Muscle layer of colon (tissue), 2 donors: Measurements from ENCODE around the gene GARNL3.

Source experiments
- H3K27ac ChIP-seq: one replicate; pipeline ENCODE4 v1.7.0; 2013; ENCODE audit warnings: low read depth, mild to moderate bottlenecking, low read length, moderate library complexity
- H3K27me3 ChIP-seq, 2 donors: one replicate each; pipeline ENCODE4 v1.7.0; 2013; ENCODE audit warnings: low read length in 2 of 2, mild to moderate bottlenecking in 2 of 2; ENCODE audit not compliant: insufficient read depth in 2 of 2, control insufficient read depth in 1 of 2
- H3K36me3 ChIP-seq: one replicate; pipeline ENCODE4 v1.7.0; 2013; ENCODE audit warnings: mild to moderate bottlenecking, low read length; ENCODE audit not compliant: insufficient read depth
- H3K4me1 ChIP-seq: one replicate; pipeline ENCODE4 v1.7.0; 2013; ENCODE audit warnings: mild to moderate bottlenecking, low read length; ENCODE audit not compliant: insufficient read depth
- H3K4me3 ChIP-seq, 2 donors: one replicate each; pipeline ENCODE4 v1.7.0; 2013; ENCODE audit warnings: low read length in 2 of 2, low read depth in 1 of 2, mild to moderate bottlenecking in 1 of 2, moderate library complexity in 1 of 2
- H3K9ac ChIP-seq: one replicate; pipeline ENCODE4 v1.7.0; 2013; ENCODE audit warnings: low read length
- H3K9me3 ChIP-seq: one replicate; pipeline ENCODE4 v1.7.0; 2013; ENCODE audit warnings: mild to moderate bottlenecking, low read length
- donor health status: abdominal sarcoma.
- donor health status: Adenocarcinoma of cecum.

The GARNL3 gene

GRCh38 chr9:127319366-127320114 is 55.0 kb downstream of the GARNL3 start:
- Histone ChIP-seq H3K27ac (no peak overlapping the region), H3K9me3 (no peaks in the 10 kb centered on the region), H3K4me1 (no peaks in the 10 kb centered on the region), H3K27me3 (no peaks in the 10 kb centered on the region), H3K9ac (no peak overlapping the region), H3K36me3 (no peaks in the 10 kb centered on the region), H3K4me3 (no peak overlapping the region)

DNA sequence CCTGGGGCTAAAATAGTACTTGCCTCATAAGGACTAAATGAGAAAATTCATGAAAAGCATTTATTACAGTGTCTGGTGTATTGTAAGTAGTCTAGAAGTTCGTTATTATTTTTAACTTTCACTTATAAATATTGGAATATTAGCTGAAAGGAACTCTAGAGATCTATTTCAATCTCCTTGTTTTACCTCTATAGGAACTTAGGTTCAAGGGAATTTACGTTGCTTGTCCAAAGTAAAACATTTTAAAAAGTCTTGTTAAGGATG is 55.5 kb downstream of the GARNL3 start:
- Histone ChIP-seq H3K4me1 (no peaks in the 10 kb centered on the region), H3K27ac (no peak overlapping the region), H3K9me3 (no peaks in the 10 kb centered on the region), H3K9ac (no peak overlapping the region), H3K4me3 (no peak overlapping the region), H3K36me3 (no peaks in the 10 kb centered on the region), H3K27me3 (no peaks in the 10 kb centered on the region)

GRCh38 chr9:127323393-127323792 is 58.8 kb downstream of the GARNL3 start:
- no peaks in the 10 kb centered on the region for H3K27me3 ChIP-seq
- H3K27ac ChIP-seq: no peak overlapping the region
- H3K4me1 ChIP-seq: no peaks in the 10 kb centered on the region
- no peaks in the 10 kb centered on the region for H3K9me3 ChIP-seq
- no peak overlapping the region for H3K9ac ChIP-seq
- no peaks in the 10 kb centered on the region for H3K36me3 ChIP-seq
- H3K4me3 ChIP-seq: no peak overlapping the region

DNA sequence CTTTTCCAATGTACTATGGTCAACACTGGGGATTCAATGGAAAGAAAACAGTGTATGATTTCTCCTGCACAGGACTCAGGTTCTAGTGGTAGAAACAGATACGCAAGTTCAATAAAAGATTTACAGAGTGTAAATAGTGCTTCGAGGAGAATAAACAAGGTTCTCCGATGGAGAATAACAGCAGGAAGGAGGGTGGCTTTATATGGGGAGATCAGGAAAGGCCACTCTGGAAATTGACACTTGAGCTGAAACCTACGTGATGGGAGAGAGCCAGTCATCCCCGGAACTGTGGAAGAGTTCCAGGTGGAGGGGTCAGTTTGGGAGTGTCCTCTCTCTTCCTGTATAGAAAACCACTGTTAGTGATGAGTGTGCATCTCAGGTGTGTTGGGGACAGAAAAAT is 65.9 kb downstream of the GARNL3 start:
- H3K27me3 ChIP-seq: no peaks in the 10 kb centered on the region
- no peak overlapping the region for H3K9ac ChIP-seq
- H3K4me1 ChIP-seq: no peaks in the 10 kb centered on the region
- no peak overlapping the region for H3K27ac ChIP-seq
- no peaks in the 10 kb centered on the region for H3K9me3 ChIP-seq
- no peak overlapping the region for H3K4me3 ChIP-seq
- no peaks in the 10 kb centered on the region for H3K36me3 ChIP-seq

DNA sequence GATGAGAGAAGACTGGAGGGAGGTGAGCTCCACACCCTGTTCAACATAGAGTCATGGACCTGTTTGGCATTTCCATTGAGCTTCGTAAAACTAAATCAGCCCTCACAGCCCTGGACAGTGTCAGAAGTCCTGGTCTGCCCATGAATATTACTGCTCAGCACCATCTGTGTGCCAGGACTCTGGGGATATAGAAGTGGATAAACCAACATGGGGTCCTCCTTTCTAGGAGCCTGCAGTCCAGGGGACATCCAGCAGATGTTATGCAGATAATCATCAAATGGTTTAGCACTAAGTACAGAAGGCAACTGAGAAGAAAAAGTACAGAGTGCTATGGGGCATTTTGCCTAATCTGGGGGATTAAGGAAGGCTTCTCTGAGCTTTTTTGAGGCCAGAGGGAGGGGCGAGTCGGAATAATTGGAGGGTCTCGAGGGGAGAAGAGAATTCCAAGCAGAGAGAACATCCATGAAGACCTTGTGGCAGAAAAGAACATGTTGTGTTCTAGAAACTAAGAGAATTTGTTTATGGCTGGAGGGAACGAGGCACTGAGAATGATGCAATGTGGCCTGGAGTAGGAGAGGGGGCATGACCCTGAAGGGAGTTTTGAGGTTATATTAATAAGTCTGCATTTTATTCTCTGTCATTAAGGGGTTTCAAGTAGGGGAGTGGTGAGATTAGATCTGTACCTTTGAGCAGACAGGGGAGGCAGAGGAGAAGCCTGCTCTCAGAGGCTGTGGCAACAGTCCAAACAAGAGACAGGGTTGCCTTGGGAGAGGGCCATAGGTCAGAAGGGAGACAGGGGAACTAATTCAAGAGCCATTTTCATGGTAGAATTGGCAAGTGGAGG is 68.9 kb downstream of the GARNL3 start:
- no peak overlapping the region for H3K4me3 ChIP-seq
- H3K27me3 ChIP-seq: no peaks in the 10 kb centered on the region
- H3K4me1 ChIP-seq: peaks cover 24% of the 10 kb centered on the region
- no peak overlapping the region for H3K9ac ChIP-seq
- H3K9me3 ChIP-seq: no peaks in the 10 kb centered on the region
- no peaks in the 10 kb centered on the region for H3K36me3 ChIP-seq
- H3K27ac ChIP-seq: no peak overlapping the region

DNA sequence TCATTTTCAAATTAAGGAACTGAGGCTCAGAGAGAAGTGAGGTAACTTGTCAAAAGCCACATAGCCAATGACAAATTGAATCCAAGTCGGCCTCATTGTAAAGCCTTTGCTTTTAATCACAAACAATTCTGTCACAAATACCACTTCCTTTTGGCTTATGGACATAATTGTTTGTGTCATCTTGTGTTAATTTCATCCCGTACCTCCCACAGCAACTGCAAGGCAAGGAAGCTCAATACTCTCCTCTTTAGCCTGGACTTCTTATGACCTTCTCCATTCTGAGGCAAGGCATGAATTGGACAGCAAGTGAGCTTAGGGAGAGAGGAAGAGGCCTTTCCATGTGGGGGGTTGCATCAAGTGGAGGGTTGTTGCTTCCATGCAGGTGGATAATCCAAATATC is 70.2 kb downstream of the GARNL3 start:
- Histone ChIP-seq H3K9ac (no peak overlapping the region), H3K4me1 (peaks cover 24% of the 10 kb centered on the region), H3K27ac (no peak overlapping the region), H3K9me3 (no peaks in the 10 kb centered on the region), H3K4me3 (no peak overlapping the region), H3K27me3 (no peaks in the 10 kb centered on the region), H3K36me3 (no peaks in the 10 kb centered on the region)

DNA sequence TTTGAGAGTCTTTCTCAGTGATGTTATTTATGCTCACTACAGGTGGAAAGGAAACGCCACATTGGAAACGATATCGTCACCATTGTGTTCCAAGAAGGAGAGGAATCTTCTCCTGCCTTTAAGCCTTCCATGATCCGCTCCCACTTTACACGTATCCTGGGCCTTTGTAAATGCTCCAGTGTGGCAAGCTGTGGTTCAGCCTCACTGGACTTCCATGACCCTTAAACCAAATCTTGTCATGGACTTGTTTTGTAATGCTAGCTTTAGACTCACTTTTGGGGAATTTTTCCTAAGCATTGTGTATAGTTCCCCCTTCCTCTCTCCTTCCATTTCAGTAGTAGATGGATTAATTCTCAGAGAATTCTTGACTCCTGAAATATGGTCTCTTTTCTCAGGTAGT is 71.5 kb downstream of the GARNL3 start:
- Histone ChIP-seq H3K27ac (no peak overlapping the region), H3K36me3 (no peaks in the 10 kb centered on the region), H3K27me3 (no peaks in the 10 kb centered on the region), H3K9ac (no peak overlapping the region), H3K9me3 (no peaks in the 10 kb centered on the region), H3K4me3 (no peak overlapping the region), H3K4me1 (peaks cover 31% of the 10 kb centered on the region)

DNA sequence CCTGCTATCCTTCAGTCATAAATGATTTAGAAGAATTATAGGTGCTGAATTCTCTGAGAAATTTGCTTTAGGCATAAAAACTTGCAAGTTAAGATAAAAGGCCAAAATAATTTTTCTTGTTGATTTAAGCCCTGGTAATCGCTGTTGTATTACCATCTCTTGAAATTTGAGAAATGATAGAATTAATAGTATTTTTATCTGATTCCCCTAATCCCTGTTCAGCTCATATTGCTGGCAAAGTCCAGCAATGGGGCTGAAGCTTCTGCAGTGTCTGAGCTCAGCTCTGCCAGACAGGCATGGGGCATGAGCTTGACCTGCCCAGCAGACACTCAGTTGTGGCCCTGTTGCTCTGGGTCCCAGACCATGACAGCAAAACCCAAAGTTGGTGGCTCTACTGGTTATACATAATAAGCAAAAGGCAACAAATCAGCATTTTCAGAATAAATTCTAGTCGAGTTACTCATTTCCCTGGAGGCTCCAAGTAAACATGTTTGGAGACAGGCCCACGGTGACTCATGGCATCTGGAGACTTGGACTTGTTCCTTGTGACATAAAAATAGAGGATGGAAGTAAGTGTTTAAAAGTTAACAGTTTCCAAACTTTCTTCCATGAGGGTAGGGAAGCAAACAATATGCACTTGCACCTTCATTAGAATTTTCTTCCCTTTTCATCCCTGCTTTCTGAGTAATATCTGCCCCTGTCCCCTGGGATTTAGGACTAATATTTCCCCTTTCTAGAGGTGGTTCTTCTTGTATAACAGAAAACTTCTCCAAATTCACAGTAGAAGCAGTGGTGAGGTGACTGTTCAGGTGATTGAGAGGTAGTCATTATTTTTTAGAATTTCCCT is 72.2 kb downstream of the GARNL3 start:
- Histone ChIP-seq H3K4me1 (peaks cover 34% of the 10 kb centered on the region), H3K36me3 (no peaks in the 10 kb centered on the region), H3K4me3 (no peak overlapping the region), H3K9me3 (no peaks in the 10 kb centered on the region), H3K27ac (peak overlapping the region; percentile 38), H3K9ac (no peak overlapping the region), H3K27me3 (no peaks in the 10 kb centered on the region)

DNA sequence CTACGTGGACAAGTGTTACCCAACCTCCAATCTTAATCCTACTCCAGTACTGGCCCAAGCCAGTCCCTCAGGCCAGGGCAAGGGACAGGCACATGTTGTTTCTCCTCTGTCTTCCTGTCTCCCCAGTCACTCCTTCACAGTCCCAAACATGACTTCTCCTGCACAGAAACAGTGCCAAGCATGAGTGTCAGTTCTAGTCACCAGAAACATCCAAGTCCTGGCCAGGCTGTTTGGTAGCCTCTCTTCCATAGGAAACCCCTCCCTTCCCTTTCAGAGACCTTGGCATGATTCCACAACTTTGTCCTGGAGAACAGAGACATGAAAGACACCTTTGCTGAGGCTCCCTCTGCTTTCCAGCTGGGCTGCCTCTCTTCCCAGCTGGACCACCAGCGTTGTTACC is 76.1 kb downstream of the GARNL3 start:
- Histone ChIP-seq H3K4me3 (no peak overlapping the region), H3K9me3 (no peaks in the 10 kb centered on the region), H3K27ac (no peak overlapping the region), H3K27me3 (no peaks in the 10 kb centered on the region), H3K9ac (no peak overlapping the region), H3K36me3 (peaks cover 6% of the 10 kb centered on the region), H3K4me1 (peaks cover 33% of the 10 kb centered on the region)

DNA sequence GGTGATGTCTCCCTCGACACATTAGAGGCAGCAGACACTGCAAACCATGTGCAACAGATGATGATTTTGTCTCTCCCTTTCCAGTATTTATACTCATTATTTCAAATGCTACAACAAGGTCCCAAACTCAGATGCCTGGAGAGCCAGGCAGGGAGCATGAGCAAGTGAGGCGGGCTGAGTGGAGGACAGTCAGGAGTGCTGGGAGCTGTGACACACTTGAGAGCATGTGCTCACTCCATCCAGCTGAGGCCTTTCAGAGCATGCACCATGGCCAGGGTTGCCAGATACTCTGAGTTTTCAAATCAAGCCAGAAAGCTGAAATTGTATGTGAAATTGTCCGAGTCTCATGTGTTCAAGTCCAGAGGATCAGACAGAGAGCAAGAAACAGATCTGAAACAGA is 76.6 kb downstream of the GARNL3 start:
- Histone ChIP-seq H3K9ac (no peak overlapping the region), H3K36me3 (peaks cover 6% of the 10 kb centered on the region), H3K27ac (no peak overlapping the region), H3K4me1 (peaks cover 29% of the 10 kb centered on the region), H3K27me3 (no peaks in the 10 kb centered on the region), H3K4me3 (no peak overlapping the region), H3K9me3 (no peaks in the 10 kb centered on the region)

- Histone ChIP-seq H3K9me3 (no peaks in the 10 kb centered on the region), H3K27ac (no peak overlapping the region), H3K4me1 (peaks cover 10% of the 10 kb centered on the region), H3K4me3 (no peak overlapping the region), H3K9ac (no peak overlapping the region), H3K36me3 (peaks cover 6% of the 10 kb centered on the region), H3K27me3 (no peaks in the 10 kb centered on the region)
Measured at GRCh38 chr9:127344368-127345000, 79.9 kb downstream of the GARNL3 start.
